Measurements from ENCODE around the gene PIP4K2B.
"Not testable (repeated sequence)": the region's sequence is repeated elsewhere in the genome, so short reads cannot be mapped to it uniquely, and the experiment has no call there.

Gene PIP4K2B

DNA sequence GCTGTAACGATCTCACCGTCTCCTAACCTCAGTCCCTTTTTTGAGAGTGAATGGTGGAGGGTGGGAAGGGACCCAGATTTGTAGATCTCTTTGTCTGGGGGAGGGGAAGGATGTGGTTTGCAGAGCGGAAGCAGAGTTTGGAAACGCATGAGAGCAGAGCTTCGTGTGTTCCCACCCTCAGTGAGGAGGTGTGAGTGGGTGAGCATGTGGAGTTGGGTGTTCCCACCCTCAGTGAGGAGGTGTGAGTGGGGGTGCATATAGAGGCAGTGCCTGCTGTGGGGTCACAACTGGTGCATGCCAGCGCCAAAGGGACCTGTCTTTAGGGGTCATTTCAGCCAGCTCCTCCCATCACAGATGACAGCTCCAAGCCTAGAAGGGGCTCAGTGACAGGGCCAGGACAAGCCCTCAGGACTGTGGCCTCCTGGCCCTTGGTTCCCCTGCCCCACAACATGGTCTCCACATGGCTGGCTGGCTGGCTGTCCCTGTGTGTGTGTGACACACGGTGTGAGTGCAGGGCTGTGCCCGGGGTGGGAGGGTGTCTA, 71.0 kb downstream of the PIP4K2B start:
- no peak for DNase-seq

DNA sequence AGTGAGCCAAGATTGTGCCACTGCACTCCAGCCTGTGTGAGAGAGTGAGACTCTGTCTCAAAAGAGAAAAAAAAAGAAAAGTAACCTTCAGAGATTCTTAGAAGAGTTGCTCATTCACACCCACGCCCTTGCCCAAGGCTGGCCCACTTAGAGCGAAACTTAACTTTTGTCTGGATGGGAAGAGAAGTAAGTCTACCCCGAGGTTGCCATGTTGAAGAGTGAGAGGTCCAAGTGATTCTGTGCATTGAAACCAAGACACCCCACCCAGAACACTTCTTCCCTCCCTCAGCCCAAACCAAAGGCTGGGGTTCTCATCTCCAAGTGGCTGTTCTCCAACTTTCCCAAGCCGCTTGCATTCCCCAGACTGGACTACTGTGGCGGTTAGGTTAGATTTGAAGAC, 71.6 kb downstream of the PIP4K2B start:
- no peak for DNase-seq

GRCh38 chr17:38726145-38726544, 73.2 kb downstream of the PIP4K2B start:
- not testable (repeated sequence) for DNase-seq

DNA sequence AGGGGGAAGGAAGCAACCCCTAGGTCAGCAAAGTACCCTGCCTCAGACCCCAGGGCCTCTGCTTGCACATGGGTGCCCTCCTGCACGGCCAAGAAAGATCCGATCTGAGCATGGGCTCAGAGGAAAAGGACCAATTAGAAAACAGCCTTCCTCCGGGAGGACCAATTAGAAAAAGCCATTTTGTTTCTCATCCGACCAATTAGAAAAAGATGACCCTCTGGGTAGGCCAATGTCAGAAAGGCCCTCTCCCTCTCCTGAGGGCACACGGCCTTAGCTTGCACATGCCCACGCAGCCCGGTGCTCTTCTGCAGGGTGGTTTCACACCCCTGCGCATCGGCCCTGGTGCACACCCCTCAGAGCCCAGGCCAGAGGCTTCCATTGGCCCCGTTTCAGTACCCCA, 74.3 kb downstream of the PIP4K2B start:
- no peak for DNase-seq

GRCh38 chr17:38724337-38724988, 74.9 kb downstream of the PIP4K2B start:
- no peak for DNase-seq

DNA sequence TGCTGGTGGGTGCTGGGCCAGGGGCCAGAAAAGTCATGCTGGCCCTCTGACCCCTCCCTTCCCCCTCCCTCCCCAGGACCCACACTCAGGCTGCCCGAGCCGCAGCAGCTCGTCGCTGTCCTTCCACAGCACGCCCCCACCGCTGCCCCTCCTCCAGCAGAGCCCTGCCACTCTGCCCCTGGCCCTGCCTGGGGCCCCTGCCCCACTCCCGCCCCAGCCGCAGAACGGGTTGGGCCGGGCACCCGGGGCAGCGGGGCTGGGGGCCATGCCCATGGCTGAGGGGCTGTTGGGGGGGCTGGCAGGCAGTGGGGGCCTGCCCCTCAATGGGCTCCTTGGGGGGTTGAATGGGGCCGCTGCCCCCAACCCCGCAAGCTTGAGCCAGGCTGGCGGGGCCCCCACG, 77.6 kb downstream of the PIP4K2B start:
- no peak for DNase-seq

DNA sequence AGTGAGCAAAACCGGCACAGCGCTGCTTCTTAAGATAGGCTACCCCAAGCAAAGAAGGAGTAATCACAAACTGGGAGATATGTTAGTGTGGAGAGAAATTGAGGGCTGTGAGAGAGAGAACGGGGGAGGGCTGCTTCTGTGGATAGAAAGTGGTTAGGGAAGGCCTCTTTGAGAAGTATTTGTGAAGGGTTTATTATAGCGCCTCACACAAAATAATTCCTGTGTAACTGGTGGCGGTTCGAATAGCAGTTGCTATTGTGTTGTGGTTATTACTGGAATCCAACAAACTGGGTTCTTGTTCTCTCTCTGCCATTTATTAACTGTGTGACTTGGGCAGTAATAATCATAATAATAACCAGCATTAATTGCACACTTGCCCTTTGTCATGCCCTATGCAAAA, 78.4 kb downstream of the PIP4K2B start:
- no peak for DNase-seq

- DNase-seq: no peak
Measured at GRCh38 chr17:38719943-38720641, 79.3 kb downstream of the PIP4K2B start.

GRCh38 chr17:38719289-38719942, 79.9 kb downstream of the PIP4K2B start:
- no peak for DNase-seq

- DNase-seq: peak in 1 of 2 experiments; percentile 29
Measured at GRCh38 chr17:38717139-38717745, 82.1 kb downstream of the PIP4K2B start.

GRCh38 chr17:38716368-38717005, 82.9 kb downstream of the PIP4K2B start:
- no peak for DNase-seq

All from cerebellar nuclear complex (tissue), 1 donor.